ENCODE data around the gene SIK3.

Gene SIK3

GRCh38 chr11:116797816-116798215 lies 300.4 kb downstream of the SIK3 start:
- DNase-seq (ENCODE audit: low spot score), result no peak

- DNase-seq (ENCODE audit: low spot score), result no peak
These were observed 301.7 kb downstream of the SIK3 start for GRCh38 chr11:116796548-116796947.

DNA sequence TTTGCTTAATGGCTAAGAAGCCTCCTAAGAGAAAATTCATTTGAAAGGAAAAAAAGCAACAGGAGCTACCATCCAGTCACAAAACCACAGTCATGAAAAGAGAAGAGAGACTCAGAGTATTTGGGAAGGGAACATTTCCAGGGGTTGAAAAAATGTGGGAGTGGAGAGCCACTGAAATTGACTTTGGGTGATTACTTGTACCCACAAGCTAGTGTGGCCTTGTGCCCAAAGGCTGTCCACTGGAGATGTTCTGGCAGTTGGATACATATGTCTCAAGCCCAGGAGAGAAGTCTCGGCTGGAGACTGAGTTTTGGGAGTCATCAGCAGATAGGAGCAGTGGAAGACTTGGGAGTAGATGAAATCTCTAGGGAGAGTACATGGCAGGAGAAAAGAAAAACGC lies 303.4 kb downstream of the SIK3 start:
- no peak for DNase-seq (ENCODE audit: low spot score)

- DNase-seq (ENCODE audit: low spot score), result peak; percentile 43
These were observed 304.5 kb downstream of the SIK3 start for GRCh38 chr11:116793772-116794097.

Small RNAs within 50 kb of the gene (small RNA-seq; reads per million reads assigned to genes)
- 0 reads per million in 2 experiments for gene AP000936.3
- 0.66 to 13.0 reads per million in 2 experiments for gene RNY4P6

Data from SK-N-DZ (cell line).